ENCODE data around the gene DPEP3. TPM values are rescaled to one million over a fixed set of nuclear protein-coding genes. Genes with fewer than 3 reads are reported as not detected.
"Not testable (repeated sequence)": the region's sequence is repeated elsewhere in the genome, so short reads cannot be mapped to it uniquely, and the experiment has no call there.

Gene DPEP3
- total RNA-seq, result 0.13 TPM in 1 of 2 replicates, not detected in the other

- DNase-seq (ENCODE audit: low read depth in 2 of 2), result no peak
These were observed at the start of gene DPEP3 for GRCh38 chr16:67979955-67980678. Gene DPEP3 (minus strand): TSS chr16:67980499. CDS start chr16:67980380, 119 bp downstream.

GRCh38 chr16:68028996-68029395 lies 48.7 kb upstream of the DPEP3 start:
- no peak for DNase-seq (ENCODE audit: low read depth in 2 of 2)

- peak; percentile 88 to 95 for DNase-seq (ENCODE audit: low read depth in 2 of 2)
These were observed 42.6 kb upstream of the DPEP3 start, which contains the start of the genes DDX28 and DUS2 for GRCh38 chr16:68022728-68023537. Gene DDX28 (minus strand): TSS chr16:68023232. CDS start chr16:68023202, 30 bp downstream. Gene DUS2 (plus strand): TSS chr16:68023284. CDS start chr16:68038024, 14,740 bp downstream.

- no peak for DNase-seq (ENCODE audit: low read depth in 2 of 2)
These were observed 42.0 kb upstream of the DPEP3 start for GRCh38 chr16:68022278-68022727.

DNA sequence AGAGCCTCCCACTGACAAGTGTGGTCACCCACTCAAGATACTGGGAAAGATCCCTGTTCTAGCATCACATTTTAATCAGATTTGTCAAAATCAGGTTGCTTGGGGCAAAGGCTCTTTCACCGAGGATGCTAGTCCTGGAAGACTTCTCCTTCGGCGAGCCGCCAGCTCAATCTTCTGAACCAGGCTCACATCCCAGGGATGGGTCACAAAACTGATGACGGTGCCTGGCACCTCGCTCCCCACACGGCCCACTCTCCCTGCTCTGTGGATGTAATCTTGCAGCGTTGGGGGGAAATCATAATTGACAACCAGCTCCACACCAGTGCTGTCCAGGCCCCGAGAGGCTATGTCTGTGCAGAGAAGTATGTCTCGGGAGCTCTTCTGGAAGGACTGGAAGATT lies 41.2 kb upstream of the DPEP3 start:
- DNase-seq (ENCODE audit: low read depth in 2 of 2), result no peak

DNA sequence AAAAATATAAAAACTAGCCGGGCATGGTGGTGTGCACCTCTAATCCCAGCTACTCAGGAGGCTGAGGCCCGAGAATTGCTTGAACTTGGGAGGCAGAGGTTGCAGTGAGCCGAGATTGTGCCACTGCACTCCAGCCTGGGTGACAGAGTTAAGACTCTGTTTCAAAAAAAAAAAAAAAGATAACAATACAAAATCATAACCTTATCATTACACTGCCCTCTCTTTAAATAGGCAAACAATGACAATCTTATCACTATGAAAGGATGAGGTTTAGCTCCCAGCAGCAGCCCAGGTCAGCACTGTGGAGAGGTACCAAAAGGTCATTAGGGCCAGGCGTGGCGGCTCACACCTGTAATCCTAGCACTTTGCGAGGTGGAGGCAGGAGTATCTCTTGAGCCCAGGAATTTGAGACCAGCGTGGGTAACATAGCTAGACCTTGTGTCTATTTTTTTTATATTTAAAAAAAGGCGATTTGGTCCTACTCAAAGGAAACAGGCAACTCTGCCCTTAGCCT lies 38.9 kb upstream of the DPEP3 start:
- DNase-seq (ENCODE audit: low read depth in 2 of 2), result no peak

DNA sequence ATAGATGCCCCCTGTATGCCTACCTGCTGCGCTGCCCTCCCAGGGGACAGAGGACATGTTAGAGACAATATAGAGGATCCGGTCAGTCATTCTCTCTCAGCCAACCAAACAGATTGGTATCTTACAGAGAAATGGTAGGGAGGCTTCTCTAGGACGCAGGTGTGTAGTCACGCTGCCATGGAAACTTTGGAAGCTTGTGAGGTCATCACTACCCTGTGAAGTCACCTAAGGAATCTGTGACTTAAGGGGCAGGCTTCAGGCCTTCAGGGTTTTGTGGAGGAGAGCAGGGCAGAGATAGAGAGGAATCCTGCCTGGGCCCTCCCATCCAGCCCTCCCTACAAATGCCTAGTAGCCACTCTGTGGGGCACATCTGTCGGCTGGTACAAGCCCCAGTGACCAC lies 35.4 kb upstream of the DPEP3 start, which contains the start of gene DPEP2NB:
Gene DPEP2NB (minus strand): TSS at position 231 of the 400 bp plus-strand sequence. CDS start 141 bp downstream, at position 90.
- DNase-seq (ENCODE audit: low read depth in 2 of 2), result no peak

GRCh38 chr16:68013440-68013839 lies 33.1 kb upstream of the DPEP3 start:
- DNase-seq (ENCODE audit: low read depth in 2 of 2), result peak; percentile 65 to 80

DNA sequence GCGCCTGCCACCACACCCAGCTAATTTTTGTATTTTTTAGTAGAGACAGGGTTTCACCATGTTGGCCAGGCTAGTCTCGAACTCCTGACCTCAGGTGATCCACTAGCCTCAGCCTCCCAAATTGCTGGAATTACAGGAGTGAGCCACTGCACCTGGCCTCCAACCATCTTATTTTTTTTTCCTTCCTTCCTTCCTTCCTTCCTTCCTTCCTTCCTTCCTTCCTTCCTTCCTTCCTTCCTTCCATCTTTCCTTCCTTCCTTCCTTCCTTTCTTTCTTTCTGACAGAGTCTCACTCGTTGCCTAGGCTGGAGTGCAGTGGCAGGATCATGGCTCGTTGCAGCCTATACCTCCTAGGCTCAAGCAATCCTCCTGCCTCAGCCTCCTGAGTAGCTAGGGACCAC lies 29.6 kb upstream of the DPEP3 start:
- not testable (repeated sequence) for DNase-seq (ENCODE audit: low read depth in 2 of 2)

DNA sequence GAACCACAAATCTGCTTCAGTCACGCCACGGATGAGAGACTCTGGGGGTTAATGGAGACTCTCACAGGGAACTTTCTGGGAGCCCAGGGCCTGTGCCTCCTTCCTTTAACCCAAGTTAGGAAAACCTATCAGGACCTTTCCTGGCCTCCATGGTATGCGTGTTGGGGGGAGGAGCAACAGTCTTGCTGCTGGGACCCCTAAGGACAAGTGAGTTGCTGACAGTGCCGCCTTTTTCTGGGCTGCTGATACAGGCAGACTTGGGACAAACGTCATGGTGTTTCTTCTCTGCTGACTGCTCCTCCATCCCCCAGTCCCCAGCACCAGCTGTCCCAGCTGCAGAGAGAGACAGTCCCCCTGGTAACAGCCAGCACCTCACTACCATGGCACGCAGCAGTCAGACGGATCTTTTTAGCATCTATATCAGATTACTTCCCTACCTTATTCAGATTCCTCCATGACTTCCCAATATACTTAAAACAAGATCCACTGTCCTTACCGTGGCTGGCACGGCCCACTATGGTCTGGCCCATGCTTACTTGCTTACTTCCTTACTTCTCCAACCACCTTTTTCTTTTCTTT lies 28.9 kb upstream of the DPEP3 start:
- DNase-seq (ENCODE audit: low read depth in 2 of 2), result no peak

DNA sequence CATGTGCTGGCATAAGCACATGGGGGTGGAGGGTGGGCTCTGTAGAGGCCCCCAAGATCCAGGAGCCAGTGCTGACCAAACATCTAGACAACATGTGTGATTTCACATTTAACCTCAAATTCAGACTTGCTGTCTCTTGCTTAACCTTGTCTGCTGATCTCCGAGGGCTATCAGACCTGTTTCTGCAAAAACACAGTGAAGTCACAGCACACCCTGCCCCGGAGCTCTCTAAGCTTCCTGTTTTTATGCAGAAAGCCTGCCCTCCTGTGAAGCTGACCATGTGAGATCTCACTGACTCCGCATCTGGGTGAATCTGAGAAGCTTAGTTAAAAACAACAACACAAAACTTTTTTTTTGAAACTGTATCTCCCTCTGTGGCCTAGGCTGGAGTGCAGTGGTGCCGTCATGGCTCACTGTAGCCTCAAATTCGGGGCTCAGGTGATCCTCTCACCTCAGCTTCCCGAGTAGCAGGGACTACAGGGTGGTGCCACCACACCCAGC lies 25.5 kb upstream of the DPEP3 start:
- DNase-seq (ENCODE audit: low read depth in 2 of 2), result peak; percentile 97

- DNase-seq (ENCODE audit: low read depth in 2 of 2), result no peak
These were observed 24.9 kb upstream of the DPEP3 start for GRCh38 chr16:68005211-68005610.

- no peak for DNase-seq (ENCODE audit: low read depth in 2 of 2)
These were observed 22.7 kb upstream of the DPEP3 start for GRCh38 chr16:68003031-68003430.

- peak in 1 of 2 donors; percentile 72 for DNase-seq (ENCODE audit: low read depth in 2 of 2)
These were observed 20.2 kb upstream of the DPEP3 start for GRCh38 chr16:68000450-68000849.

GRCh38 chr16:67999985-68000384 lies 19.7 kb upstream of the DPEP3 start:
- DNase-seq (ENCODE audit: low read depth in 2 of 2), result no peak

DNA sequence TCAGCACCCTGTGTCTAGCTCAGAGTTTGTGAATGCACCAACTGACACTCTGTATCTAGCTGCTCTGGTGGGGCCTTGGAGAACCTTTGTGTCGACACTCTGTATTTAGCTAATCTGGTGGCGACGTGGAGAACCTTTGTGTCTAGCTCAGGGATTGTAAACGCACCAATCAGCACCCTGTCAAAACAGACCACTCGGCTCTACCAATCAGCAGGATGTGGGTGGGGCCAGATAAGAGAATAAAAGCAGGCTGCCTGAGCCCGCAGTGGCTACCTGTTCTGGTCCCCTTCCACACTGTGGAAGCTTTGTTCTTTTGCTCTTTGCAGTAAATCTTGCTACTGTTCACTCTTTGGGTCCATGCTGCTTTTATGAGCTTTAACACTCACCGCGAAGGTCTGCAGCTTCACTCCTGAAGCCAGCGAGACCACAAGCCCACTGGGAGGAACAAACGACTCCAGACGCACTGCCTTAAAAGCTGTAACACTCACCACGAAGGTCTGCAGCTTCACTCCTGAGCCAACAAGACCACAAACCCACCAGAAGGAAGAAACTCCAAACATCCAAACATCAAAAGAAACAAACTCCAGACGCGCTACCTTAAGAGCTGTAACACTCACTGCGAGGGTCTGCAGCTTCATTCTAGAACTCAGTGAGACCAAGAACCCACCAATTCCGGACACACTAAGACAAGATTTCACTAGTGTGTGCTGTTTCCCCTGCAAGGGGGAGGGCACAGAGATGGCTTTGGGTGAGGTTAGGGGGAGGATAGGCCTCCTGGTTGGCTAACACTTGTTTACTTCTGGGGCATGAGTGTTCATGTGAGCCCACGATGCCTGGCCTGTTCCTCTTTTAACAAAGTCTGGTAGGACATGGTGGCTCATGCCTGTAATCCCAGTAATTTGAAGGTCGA lies 18.7 kb upstream of the DPEP3 start, which contains the start of gene DPEP2:
Gene DPEP2 (minus strand): TSS at position 706 of the 910 bp plus-strand sequence. CDS start 6,272 bp downstream, outside the sequence.
- DNase-seq (ENCODE audit: low read depth in 2 of 2), result not testable (repeated sequence)

- not testable (repeated sequence) for DNase-seq (ENCODE audit: low read depth in 2 of 2)
These were observed 18.0 kb upstream of the DPEP3 start for GRCh38 chr16:67998231-67998778.

GRCh38 chr16:67996666-67997065 lies 16.4 kb upstream of the DPEP3 start:
- no peak for DNase-seq (ENCODE audit: low read depth in 2 of 2)

- no peak for DNase-seq (ENCODE audit: low read depth in 2 of 2)
These were observed 15.1 kb upstream of the DPEP3 start for GRCh38 chr16:67995423-67995822.

DNA sequence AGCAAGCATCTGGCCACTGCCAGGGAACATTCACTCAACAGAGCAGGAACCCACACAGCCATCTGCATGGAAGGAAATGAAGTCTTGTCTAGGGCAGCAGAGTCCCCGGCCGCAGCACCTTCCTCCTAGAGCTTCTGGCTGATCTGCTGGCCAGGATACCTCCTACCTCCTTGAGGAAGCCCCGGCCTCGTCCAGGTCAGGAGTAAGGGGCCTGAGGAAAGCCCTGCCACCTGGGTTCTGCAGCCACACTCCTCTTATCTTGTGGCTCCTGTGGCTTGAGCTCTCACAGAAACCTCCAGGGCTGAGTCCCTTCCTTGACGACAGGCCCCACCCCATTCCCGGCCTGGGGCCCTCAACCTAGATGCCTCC lies 13.7 kb upstream of the DPEP3 start:
- DNase-seq (ENCODE audit: low read depth in 2 of 2), result not testable (repeated sequence)
